PFSK-1 (cell line): ENCODE measurements around the gene PPARA.

Experiments
- POLR2AphosphoS5 ChIP-seq: IDR thresholded peaks from 2 replicates; pipeline ENCODE4 v1.6.1; 2012; ENCODE audit warnings: low read depth, mild to moderate bottlenecking, control low read depth, low read length, moderate library complexity
- SIN3A ChIP-seq: IDR thresholded peaks from 2 replicates; pipeline ENCODE4 v1.6.1; 2012; ENCODE audit warnings: mild to moderate bottlenecking, low read length, moderate library complexity, borderline replicate concordance; ENCODE audit not compliant: insufficient read depth
- TAF1 ChIP-seq: IDR thresholded peaks from 2 replicates; pipeline ENCODE4 v1.6.1; 2012; ENCODE audit warnings: low read length, control low read depth, borderline replicate concordance; ENCODE audit not compliant: insufficient read depth
- TF ChIP-seq, protein P1 (sequence below), 2 experiments: IDR thresholded peaks; 2 replicates each; pipeline versions ENCODE4 v1.6.1 to v1.8.0; 2011 to 2012; ENCODE audit warnings: low read depth in 2 of 2, low read length in 2 of 2, control low read depth in 1 of 2, inconsistent platforms in 1 of 2, mild to moderate bottlenecking in 1 of 2, moderate library complexity in 1 of 2; ENCODE audit not compliant: insufficient read depth in 1 of 2

DNA sequence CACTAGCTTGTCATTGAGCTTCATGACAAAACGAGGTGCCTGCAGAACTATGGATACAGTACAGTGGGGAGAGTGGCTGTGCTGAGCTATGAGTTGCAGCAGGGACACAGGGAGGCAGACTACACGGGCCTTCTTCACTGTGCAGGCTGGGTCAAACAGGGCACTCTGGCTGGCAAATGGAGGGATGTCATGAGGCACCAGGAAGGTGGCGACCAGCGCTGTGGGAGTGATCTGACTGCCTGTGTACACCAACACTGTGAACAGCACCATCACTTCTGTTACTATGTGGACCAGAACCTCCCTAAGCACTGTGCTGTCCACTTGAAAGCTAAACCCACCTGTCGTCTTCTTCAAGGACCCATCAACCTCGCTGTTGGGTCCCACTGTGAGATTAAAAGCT lies 109.7 kb downstream of the PPARA start:
- TF ChIP-seq TAF1 (no peak), POLR2AphosphoS5 (no peak), SIN3A (no peak)
- TF ChIP-seq, protein P1, sequence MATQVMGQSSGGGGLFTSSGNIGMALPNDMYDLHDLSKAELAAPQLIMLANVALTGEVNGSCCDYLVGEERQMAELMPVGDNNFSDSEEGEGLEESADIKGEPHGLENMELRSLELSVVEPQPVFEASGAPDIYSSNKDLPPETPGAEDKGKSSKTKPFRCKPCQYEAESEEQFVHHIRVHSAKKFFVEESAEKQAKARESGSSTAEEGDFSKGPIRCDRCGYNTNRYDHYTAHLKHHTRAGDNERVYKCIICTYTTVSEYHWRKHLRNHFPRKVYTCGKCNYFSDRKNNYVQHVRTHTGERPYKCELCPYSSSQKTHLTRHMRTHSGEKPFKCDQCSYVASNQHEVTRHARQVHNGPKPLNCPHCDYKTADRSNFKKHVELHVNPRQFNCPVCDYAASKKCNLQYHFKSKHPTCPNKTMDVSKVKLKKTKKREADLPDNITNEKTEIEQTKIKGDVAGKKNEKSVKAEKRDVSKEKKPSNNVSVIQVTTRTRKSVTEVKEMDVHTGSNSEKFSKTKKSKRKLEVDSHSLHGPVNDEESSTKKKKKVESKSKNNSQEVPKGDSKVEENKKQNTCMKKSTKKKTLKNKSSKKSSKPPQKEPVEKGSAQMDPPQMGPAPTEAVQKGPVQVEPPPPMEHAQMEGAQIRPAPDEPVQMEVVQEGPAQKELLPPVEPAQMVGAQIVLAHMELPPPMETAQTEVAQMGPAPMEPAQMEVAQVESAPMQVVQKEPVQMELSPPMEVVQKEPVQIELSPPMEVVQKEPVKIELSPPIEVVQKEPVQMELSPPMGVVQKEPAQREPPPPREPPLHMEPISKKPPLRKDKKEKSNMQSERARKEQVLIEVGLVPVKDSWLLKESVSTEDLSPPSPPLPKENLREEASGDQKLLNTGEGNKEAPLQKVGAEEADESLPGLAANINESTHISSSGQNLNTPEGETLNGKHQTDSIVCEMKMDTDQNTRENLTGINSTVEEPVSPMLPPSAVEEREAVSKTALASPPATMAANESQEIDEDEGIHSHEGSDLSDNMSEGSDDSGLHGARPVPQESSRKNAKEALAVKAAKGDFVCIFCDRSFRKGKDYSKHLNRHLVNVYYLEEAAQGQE (IDR thresholded peaks at IDR 0.05; ENCODE audit: insufficient read depth in 1 of 2, low read depth in 2 of 2, low read length in 2 of 2) = no peak
